ENCODE results near the gene ERICH6.

DNA sequence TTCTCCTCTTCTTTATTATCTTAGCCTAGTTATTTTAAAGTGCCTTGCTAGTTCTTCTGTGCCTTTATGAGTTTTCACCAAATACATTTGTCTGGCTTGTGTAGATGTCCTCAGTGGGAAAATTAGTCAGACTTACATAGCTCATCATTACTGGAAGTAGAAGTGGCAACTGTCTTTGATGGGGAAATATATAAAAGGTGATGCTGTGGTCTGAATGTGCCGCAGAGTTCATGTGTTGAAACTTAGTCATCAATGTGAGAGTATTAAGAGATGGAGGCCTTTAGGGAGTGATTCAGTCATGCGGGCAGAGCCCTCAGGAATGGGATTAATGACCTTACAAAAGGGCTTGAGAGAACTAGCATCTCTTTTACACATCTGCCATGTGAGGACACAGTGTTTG is 6.4 kb upstream of the ERICH6 start:
- TF ChIP-seq, protein P1, sequence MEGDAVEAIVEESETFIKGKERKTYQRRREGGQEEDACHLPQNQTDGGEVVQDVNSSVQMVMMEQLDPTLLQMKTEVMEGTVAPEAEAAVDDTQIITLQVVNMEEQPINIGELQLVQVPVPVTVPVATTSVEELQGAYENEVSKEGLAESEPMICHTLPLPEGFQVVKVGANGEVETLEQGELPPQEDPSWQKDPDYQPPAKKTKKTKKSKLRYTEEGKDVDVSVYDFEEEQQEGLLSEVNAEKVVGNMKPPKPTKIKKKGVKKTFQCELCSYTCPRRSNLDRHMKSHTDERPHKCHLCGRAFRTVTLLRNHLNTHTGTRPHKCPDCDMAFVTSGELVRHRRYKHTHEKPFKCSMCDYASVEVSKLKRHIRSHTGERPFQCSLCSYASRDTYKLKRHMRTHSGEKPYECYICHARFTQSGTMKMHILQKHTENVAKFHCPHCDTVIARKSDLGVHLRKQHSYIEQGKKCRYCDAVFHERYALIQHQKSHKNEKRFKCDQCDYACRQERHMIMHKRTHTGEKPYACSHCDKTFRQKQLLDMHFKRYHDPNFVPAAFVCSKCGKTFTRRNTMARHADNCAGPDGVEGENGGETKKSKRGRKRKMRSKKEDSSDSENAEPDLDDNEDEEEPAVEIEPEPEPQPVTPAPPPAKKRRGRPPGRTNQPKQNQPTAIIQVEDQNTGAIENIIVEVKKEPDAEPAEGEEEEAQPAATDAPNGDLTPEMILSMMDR (IDR thresholded peaks at IDR 0.05; ENCODE audit: borderline replicate concordance, extremely low read depth, low read length, poor library complexity, severe bottlenecking): no peak
- TF ChIP-seq EZH2 (IDR thresholded peaks at IDR 0.05; ENCODE audit: borderline replicate concordance, low read depth, low read length, severe bottlenecking): no peak

Measured in DND-41 (cell line).